ENCODE results near the gene HDC.

GRCh38 chr15:50219820-50220219 is 45.7 kb downstream of the HDC start:
- TF ChIP-seq, protein P1, sequence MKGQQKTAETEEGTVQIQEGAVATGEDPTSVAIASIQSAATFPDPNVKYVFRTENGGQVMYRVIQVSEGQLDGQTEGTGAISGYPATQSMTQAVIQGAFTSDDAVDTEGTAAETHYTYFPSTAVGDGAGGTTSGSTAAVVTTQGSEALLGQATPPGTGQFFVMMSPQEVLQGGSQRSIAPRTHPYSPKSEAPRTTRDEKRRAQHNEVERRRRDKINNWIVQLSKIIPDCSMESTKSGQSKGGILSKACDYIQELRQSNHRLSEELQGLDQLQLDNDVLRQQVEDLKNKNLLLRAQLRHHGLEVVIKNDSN (IDR thresholded peaks at IDR 0.05) = no peak
- TF ChIP-seq EGR1 (IDR thresholded peaks at IDR 0.05) (no peak), RAD21 (IDR thresholded peaks at IDR 0.05; ENCODE audit: low read depth) (no peak), TAF1 (IDR thresholded peaks at IDR 0.05; ENCODE audit: low read depth) (no peak), FOXM1 (IDR thresholded peaks at IDR 0.05; ENCODE audit: borderline replicate concordance, low read depth) (no peak), EP300 (IDR thresholded peaks at IDR 0.05; ENCODE audit: borderline replicate concordance) (no peak), YY1 (IDR thresholded peaks at IDR 0.05; ENCODE audit: low read depth) (no peak), CEBPB (IDR thresholded peaks at IDR 0.05) (no peak), CREB1 (IDR thresholded peaks at IDR 0.05; ENCODE audit: low read depth) (no peak), ZBTB7A (IDR thresholded peaks at IDR 0.05; ENCODE audit: low read depth) (no peak), TCF12 (IDR thresholded peaks at IDR 0.05; ENCODE audit: low read depth) (no peak)
- TF ChIP-seq, protein P2, sequence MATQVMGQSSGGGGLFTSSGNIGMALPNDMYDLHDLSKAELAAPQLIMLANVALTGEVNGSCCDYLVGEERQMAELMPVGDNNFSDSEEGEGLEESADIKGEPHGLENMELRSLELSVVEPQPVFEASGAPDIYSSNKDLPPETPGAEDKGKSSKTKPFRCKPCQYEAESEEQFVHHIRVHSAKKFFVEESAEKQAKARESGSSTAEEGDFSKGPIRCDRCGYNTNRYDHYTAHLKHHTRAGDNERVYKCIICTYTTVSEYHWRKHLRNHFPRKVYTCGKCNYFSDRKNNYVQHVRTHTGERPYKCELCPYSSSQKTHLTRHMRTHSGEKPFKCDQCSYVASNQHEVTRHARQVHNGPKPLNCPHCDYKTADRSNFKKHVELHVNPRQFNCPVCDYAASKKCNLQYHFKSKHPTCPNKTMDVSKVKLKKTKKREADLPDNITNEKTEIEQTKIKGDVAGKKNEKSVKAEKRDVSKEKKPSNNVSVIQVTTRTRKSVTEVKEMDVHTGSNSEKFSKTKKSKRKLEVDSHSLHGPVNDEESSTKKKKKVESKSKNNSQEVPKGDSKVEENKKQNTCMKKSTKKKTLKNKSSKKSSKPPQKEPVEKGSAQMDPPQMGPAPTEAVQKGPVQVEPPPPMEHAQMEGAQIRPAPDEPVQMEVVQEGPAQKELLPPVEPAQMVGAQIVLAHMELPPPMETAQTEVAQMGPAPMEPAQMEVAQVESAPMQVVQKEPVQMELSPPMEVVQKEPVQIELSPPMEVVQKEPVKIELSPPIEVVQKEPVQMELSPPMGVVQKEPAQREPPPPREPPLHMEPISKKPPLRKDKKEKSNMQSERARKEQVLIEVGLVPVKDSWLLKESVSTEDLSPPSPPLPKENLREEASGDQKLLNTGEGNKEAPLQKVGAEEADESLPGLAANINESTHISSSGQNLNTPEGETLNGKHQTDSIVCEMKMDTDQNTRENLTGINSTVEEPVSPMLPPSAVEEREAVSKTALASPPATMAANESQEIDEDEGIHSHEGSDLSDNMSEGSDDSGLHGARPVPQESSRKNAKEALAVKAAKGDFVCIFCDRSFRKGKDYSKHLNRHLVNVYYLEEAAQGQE (IDR thresholded peaks at IDR 0.05; ENCODE audit: low read depth) = no peak
- TF ChIP-seq, protein P3, sequence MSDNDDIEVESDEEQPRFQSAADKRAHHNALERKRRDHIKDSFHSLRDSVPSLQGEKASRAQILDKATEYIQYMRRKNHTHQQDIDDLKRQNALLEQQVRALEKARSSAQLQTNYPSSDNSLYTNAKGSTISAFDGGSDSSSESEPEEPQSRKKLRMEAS (IDR thresholded peaks at IDR 0.05) = no peak
